Subcutaneous adipose tissue (tissue), 4 donors: ENCODE results near the gene GIT1. TPM values are rescaled to one million over a fixed set of nuclear protein-coding genes. Genes with fewer than 3 reads are reported as not detected.

Experiments used
- CTCF ChIP-seq: fragments of 450-650 bp; IDR thresholded peaks from one replicate; pipeline ENCODE4 v1.5.1; 2016; ENCODE audit warnings: low read depth, mild to moderate bottlenecking, control low read depth, antibody characterized with exemption, moderate library complexity
- total RNA-seq, 4 donors: library from RNA; depleted of rRNA; stranded (reverse); fragments of >200 nt; gene quantifications; one replicate each; pipeline ENCODE4 v1.1.0, GENCODE V29; 2016

Gene GIT1
- total RNA-seq, 4 donors from 2014 or later, result 19.5 to 62.9 (median 30.8) TPM

- TF ChIP-seq CTCF, result no peak
Measured at GRCh38 chr17:29611351-29612093, 22.1 kb upstream of the GIT1 start.

- TF ChIP-seq CTCF, result no peak
Measured at GRCh38 chr17:29610395-29610794, 20.9 kb upstream of the GIT1 start.

- TF ChIP-seq CTCF, result no peak
Measured at GRCh38 chr17:29608986-29609385, 19.5 kb upstream of the GIT1 start.

GRCh38 chr17:29607557-29608195, 18.2 kb upstream of the GIT1 start:
- no peak for TF ChIP-seq CTCF

- no peak for TF ChIP-seq CTCF
Measured at GRCh38 chr17:29603109-29603674, 13.7 kb upstream of the GIT1 start.

- no peak for TF ChIP-seq CTCF
Measured at GRCh38 chr17:29597361-29598172, 8.1 kb upstream of the GIT1 start.

- TF ChIP-seq CTCF, result no peak
Measured at GRCh38 chr17:29596811-29597210, 7.4 kb upstream of the GIT1 start.
